ENCODE results near the gene PXMP2.

The PXMP2 gene

DNA sequence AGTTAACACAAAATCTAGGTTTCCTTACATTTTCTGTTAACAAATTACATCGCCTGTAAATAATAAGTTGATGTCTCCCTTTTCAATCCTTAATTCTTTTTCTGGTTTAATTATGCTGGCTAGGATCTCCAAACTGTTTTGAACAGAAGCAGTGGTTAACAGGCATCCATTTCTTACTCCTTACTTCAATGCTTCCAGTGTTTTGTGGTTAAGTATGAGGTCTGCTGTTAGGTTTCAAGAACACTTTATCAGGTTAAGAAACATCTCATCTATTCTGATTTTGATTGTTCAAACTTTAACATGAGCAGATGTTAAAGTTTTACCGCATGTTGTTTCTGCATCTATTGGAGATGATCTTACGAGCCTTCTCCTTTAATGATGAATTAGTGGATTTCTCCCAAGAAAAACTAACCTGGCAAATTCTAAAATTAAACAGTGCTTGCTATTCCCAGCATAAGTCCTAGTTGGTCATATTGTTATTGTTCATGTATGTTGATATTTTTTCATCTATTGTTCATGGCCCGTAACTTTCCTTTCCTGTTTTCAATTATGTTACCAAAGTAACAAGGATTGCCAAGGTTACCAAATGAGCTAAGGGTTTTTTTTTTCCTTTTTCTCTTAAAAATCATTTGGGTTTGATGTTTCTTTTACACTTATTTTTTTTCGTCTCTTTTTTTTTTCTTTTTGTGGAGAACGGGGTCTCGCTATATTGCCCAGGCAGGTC lies 33.7 kb upstream of the PXMP2 start:
- Histone ChIP-seq H3K4me3 (no peak overlapping the region), H3K27ac (no peak overlapping the region)
- DNase-seq (ENCODE audit: low spot score): no peak
- TF ChIP-seq, protein P1, sequence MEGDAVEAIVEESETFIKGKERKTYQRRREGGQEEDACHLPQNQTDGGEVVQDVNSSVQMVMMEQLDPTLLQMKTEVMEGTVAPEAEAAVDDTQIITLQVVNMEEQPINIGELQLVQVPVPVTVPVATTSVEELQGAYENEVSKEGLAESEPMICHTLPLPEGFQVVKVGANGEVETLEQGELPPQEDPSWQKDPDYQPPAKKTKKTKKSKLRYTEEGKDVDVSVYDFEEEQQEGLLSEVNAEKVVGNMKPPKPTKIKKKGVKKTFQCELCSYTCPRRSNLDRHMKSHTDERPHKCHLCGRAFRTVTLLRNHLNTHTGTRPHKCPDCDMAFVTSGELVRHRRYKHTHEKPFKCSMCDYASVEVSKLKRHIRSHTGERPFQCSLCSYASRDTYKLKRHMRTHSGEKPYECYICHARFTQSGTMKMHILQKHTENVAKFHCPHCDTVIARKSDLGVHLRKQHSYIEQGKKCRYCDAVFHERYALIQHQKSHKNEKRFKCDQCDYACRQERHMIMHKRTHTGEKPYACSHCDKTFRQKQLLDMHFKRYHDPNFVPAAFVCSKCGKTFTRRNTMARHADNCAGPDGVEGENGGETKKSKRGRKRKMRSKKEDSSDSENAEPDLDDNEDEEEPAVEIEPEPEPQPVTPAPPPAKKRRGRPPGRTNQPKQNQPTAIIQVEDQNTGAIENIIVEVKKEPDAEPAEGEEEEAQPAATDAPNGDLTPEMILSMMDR (IDR thresholded peaks at IDR 0.05): no peak

DNA sequence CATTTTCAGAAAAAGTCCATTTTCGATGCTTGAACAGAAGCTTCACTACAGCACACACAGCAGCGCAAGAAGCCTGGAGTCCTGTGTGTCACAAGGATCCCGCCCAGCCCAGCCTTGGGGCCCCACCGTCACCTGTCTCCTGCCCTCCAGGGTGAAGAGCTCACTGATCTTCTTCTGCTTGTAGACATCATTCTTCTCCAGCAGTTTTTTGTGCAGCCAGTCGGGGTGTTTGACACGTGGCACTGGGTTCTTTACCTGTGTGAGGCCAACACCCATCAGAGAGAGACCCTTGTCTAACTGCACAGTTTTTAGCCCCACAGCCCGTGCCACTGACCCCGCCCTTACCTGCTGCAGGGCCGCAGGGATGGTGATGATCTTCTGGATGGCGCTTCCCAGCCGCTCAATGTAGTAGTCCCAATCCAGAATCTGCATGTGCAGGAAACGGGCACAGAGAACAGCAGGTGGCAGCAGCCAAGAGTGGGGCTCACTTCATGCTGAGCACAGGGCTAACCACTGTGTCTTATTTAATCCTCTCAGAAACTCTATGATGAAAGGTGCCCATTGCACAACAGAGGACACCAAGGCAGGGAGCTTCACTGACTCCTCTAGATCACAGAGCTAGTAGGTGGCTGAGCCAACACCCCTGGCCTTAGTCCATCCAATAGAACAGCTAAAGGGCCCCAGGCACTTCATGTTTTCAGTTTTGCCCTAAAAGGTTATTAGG lies 30.2 kb upstream of the PXMP2 start:
- no peak overlapping the region for H3K4me3 ChIP-seq
- TF ChIP-seq, protein P1 (IDR thresholded peaks at IDR 0.05): no peak
- H3K27ac ChIP-seq: no peak overlapping the region
- DNase-seq (ENCODE audit: low spot score): no peak

DNA sequence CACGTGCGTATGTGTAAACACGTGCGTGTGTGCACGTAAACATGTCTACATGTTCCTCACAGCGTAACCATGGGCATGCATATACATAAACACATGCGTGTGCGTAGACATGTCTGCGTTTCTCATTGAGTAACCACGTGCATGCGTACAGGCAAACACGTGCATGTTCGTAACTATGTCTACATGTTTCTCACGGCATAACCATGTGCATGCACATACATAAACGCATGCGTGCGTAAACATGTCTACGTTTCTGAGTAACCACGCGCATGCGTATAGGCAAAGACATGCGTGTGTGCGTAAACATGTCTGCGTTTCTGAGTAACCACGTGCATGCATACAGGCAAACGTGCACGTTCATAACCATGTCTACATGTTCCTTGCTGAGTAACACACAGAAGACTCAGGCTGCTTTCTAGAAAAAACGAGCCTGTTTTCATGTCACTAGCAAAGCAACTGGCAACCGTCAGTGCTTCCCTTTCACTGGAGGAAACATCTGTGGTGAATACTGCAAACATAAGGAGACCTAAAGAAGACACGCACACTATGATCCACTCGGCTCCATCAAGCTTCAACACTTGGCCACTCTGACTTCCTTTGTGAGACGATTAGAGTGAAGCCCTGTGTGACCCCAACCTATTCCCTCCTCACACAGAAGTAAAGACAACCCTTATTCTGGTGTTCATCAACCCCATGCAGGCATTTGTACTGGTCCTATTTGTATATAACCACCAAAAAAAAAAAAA lies 29.1 kb upstream of the PXMP2 start:
- no peak for DNase-seq (ENCODE audit: low spot score)
- TF ChIP-seq, protein P1 (IDR thresholded peaks at IDR 0.05): no peak
- H3K27ac ChIP-seq: no peak overlapping the region
- H3K4me3 ChIP-seq: no peak overlapping the region

DNA sequence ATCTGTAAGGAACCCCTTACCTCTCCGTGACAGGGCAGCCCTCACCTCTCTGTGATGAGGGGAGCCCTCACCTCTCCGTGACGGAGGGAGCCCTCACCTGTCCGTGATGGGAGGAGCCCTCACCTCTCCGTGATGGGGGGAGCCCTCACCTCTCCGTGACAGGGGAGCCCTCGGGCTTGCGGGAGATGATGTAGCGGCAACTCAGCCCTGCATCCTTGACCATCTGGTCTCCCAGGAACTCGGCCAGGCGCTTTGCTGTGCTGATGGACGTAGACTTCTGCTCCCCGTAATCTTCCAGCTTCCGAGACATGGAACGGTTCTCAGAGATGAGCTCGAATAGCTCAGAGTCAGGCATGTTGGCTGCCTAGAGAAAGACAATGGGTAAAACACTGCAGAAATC lies 28.2 kb upstream of the PXMP2 start:
- Histone ChIP-seq H3K4me3 (no peak overlapping the region), H3K27ac (no peak overlapping the region)
- TF ChIP-seq, protein P1 (IDR thresholded peaks at IDR 0.05): no peak
- no peak for DNase-seq (ENCODE audit: low spot score)

DNA sequence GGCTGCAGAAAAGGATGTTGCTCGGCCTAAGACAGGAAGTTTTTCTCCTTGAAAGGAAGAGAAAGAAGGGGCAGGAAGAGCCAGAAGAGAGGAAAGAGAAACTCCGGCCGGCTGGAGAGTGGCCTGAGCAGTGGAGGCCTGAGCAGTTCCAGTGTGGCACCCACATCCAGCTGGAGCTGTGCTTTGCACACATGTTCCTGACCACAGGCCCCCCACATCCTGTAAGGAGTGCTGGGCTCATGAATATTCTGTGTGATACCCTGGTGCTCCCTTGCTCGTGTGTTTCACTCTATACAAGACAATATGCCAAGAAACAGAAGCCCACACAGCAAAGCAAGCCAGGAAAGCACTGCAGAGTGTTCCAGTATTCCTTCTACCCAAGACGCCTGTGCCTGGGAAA lies 27.3 kb upstream of the PXMP2 start:
- TF ChIP-seq, protein P1 (IDR thresholded peaks at IDR 0.05): no peak
- DNase-seq (ENCODE audit: low spot score): no peak

DNA sequence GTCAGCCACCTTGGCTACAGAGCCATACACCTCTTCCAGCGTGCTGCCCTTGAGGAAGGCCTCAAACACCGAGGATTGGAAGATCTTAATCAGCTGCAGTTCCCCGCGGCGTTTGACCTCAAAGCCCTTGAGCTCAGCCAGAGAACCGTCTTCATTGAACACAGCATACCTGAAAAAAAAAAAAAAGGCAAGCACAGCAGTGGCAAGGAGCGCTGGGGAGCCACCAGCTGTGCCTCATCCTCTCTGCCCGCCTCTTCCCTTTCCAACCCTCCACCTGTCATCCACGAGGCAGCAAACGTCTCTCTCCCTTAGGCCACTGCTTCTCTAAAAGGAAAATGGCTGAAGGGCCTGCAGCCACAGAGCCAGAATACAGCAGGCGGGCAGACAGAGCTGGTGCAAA lies 26.4 kb upstream of the PXMP2 start:
- no peak overlapping the region for H3K27ac ChIP-seq
- DNase-seq (ENCODE audit: low spot score): no peak
- H3K4me3 ChIP-seq: no peak overlapping the region

More for the DNA sequence above, 27.3 kb upstream of the PXMP2 start:
- Histone ChIP-seq H3K27ac (no peak overlapping the region), H3K4me3 (no peak overlapping the region)

More for the DNA sequence above, 26.4 kb upstream of the PXMP2 start:
- TF ChIP-seq, protein P1 (IDR thresholded peaks at IDR 0.05): no peak

Measured in coronary artery (tissue), 2 donors.